AG20443 (cell line): ENCODE data around the gene SPACA5.
"Not testable (repeated sequence)": the region's sequence is repeated elsewhere in the genome, so short reads cannot be mapped to it uniquely, and the experiment has no call there.

Experiments used
- DNase-seq: peaks from one replicate; pipeline ENCODE4 v3.0.0; 2012; ENCODE audit warnings: low spot score, mixed read lengths

The SPACA5 gene

GRCh38 chrX:48006688-48007087 lies at the start of gene SPACA5:
Gene SPACA5, plus strand, starts transcription at chrX:48006988. Its CDS starts 815 bp downstream, at chrX:48007803.
- not testable (repeated sequence) for DNase-seq

DNA sequence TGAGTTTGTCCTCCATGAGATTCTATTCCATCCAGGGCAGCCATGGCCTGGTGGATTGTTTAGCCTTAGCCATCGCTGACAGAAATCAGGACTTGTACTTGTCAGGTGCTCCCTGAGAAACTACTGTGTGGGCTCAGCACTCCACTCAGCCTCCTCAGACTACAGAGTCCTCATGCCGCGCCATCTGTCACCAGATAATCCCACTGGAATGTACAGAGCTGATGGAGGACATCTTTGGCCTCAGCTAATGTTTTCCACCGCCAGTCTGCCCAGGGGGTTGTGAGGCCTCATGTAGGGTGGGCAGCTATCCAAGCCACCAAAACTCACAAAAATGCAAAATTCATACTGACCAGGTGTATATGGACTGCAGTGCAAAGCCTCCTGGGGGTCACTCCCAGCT lies 48.6 kb upstream of the SPACA5 start:
- not testable (repeated sequence) for DNase-seq

- peak; percentile 6 for DNase-seq
These were observed 47.9 kb upstream of the SPACA5 start for GRCh38 chrX:47958761-47959342.

DNA sequence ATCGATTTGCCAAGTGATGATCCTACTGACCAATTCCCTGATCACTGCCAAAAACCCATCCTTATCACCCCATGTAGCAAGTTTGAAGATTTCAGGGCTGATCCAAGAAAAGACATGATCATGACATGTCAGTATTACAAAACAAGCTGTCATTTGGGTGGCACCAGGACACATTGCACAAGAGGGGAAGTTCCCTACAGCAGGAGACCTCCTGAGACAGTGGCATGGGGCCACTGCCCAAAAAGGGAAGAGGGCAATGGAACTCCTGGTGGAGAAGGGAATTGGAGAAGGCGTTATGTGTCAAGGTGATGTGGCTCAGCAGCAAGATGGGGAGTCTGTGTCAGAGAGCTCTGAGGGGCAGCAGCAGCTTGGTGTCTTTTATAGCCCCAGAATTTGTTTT lies 46.4 kb upstream of the SPACA5 start:
- DNase-seq = no peak

GRCh38 chrX:47961830-47962229 lies 45.0 kb upstream of the SPACA5 start:
- not testable (repeated sequence) for DNase-seq

GRCh38 chrX:47965526-47965925 lies 41.3 kb upstream of the SPACA5 start:
- not testable (repeated sequence) for DNase-seq

- no peak for DNase-seq
These were observed 33.6 kb upstream of the SPACA5 start for GRCh38 chrX:47973235-47973634.

DNA sequence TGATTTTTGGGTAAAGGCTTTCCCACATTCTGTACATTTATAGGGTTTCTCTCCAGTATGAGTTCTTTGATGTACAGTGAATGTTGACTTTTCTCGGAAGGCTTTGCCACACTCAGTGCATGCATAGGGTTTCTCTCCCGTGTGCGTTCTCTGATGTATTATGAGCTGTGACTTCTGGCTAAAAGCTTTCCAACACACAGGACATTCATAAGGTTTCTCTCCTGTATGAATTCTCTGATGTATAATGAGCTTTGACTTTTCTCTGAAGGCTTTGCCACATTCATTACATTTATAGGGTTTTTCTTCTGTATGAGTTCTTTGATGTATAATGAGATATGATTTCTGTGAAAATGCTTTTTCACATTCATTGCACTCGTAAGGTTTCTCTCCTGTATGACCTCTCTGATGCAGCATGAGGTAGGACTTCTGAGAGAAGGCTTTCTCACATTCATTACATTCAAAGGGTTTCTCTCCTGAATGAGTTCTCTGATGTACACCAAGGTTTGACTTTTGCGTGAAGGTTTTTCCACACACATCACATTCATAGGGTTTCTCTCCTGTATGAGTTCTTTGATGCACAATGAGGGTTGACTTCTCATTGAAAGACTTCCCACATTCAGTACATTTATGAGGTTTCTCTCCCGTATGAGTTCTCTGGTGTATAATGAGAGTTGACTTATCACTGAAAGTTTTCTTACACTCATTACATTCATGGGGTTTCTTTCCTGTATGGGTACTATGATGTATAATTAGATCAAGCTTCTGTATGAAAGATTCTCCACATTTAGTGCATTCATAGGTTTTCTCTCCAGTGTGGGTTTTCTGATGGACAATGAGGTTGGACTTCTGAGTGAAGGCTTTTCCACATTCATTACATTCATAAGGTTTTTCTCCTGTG lies 30.3 kb upstream of the SPACA5 start:
- DNase-seq = no peak

- DNase-seq = peak; percentile 21
These were observed 15.3 kb upstream of the SPACA5 start for GRCh38 chrX:47991263-47992094.

GRCh38 chrX:47992095-47992380 lies 14.8 kb upstream of the SPACA5 start:
- no peak for DNase-seq

DNA sequence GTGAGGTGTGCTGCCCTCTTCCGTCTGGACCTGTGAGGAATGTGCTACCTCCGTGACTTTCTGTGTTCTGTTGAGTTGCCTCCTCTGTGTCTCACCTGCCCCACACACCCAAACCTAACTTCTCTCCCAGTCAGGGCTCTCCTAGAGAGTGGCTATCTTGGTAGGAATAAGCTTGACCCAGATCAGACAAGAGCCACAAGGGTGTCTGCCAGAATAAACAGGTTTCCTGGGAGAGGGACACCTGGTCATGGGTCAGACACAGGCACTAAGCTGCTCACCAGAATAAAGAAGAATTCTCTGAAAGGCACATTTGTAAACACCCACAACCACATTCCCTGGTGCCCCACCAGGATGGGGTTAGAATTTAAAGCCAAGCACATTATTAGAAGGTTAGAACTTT lies 14.1 kb upstream of the SPACA5 start:
- no peak for DNase-seq

GRCh38 chrX:48001260-48001659 lies 5.5 kb upstream of the SPACA5 start:
- DNase-seq = no peak

DNA sequence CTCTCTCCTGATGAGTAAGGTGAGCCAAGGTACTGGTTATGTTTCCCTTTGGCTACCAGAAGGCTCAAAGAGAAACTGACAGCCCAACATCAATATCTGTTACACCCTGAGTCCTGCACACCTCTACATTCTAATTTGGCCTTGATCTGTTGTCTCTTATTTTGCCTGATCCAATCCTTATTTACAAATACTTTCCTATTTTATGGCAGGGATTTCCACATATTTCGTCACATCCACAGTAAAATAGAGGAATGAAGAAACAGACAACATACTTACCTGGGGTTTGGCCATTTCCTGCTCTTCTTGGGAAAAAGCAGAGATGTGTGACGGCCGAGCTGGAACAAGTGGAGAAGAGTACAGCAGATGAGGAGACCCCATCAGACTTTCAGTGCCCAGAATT lies 4.5 kb upstream of the SPACA5 start:
- no peak for DNase-seq

DNA sequence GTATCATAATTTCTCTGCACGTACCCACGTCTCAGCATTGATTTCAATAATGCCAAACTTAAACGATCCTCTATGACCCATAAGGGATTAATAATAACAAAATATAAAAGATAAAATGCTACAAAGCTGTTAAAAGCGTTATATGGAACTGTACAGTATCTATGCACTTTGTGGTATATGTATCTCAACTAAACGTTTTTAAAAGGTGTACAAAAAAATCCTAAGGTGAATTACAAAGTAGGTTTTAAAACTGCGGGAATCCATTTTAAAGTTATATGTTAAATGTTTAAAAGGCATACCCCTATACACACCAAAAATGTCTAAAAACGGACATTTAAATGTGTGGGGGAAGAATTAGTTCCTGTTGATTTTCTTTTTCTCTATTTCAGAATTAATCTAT lies 3.9 kb upstream of the SPACA5 start:
- no peak for DNase-seq

DNA sequence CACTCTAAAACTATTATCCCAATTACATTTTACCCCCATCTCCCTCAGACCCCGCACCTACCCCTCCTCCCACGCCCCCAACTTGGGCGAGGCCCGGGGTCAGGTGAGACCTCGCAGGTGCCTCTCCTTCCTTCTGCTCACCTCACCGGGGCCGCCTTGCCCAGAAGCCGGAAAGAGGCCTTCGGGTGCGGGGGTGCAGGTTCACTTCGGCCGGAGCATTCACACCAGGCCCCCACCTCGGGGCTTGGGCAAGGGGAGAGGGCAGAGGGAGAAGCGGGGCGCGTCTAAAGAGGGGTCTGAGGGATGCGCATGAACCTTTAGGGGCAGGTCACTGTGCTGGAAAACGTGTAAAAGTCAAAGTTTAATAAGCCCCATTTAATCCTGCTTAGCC lies 3.4 kb upstream of the SPACA5 start:
- DNase-seq = no peak

- peak; percentile 98 for DNase-seq
These were observed 2.9 kb upstream of the SPACA5 start, which contains the start of gene ZNF182 for GRCh38 chrX:48003758-48004457. Gene ZNF182, minus strand, starts transcription at chrX:48003989. Its CDS starts 1,380 bp downstream, at chrX:48002609.

GRCh38 chrX:48009445-48009960 lies 2.7 kb downstream of the SPACA5 start:
- DNase-seq = not testable (repeated sequence)

DNA sequence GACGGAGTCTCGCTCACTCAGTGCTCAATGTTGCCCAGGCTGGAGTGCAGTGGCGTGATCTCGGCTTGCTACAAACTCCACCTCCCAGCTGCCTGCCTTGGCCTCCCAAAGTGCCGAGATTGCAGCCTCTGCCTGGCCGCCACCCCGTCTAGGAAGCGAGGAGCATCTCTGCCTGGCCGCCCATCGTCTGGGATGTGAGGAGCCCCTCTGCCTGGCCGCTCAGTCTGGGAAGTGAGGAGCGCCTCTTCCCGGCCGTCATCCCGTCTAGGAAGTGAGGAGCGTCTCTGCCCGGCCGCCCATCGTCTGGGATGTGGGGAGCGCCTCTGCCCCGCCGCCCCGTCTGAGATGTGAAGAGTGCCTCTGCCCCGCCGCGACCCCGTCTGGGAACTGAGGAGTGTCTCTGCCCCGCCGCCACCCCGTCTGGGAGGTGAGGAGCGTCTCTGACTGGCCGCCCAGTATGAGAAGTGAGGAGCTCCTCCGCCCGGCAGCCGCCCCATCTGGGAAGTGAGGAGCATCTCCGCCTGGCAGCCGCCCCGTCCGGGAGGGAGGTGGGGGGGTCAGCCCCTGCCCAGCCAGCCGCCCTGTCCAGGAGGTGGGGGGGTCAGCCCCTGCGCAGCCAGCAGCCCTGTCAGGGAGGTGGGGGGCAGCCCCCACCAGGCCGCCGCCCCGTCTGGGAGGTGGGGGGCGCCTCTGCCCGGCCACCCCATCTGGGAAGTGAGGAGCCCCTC lies 10.0 kb downstream of the SPACA5 start:
- DNase-seq = not testable (repeated sequence)

DNA sequence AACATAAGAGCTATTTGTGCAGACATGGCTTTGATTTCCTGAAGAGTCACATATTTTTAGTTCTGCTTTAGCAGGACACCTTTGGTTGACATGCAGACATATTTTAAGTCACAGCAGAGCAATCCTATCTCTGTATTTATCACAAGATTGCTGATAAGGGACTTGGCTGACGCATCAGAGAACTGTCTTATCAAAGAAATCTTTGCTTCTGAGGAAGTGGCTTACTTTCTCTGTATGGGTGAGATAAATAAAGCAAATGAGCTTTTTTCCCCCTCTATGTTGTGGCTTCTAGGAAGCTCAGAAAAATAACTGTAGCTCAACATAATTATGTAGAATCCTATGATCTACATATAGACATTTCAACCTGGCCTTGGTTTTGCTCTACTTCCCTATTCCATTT lies 13.1 kb downstream of the SPACA5 start:
- not testable (repeated sequence) for DNase-seq

- not testable (repeated sequence) for DNase-seq
These were observed 13.7 kb downstream of the SPACA5 start for GRCh38 chrX:48020472-48020871.
